HG03159 (cell line): Measurements from ENCODE around the gene CCDC138.

Experiments
- ATAC-seq: cut with Tn5 transposase; IDR thresholded peaks from one replicate; pipeline ENCODE4 v1.9.1; 2021; ENCODE audit warnings: mild to moderate bottlenecking, moderate library complexity; ENCODE audit not compliant: unreplicated experiment

The CCDC138 gene

DNA sequence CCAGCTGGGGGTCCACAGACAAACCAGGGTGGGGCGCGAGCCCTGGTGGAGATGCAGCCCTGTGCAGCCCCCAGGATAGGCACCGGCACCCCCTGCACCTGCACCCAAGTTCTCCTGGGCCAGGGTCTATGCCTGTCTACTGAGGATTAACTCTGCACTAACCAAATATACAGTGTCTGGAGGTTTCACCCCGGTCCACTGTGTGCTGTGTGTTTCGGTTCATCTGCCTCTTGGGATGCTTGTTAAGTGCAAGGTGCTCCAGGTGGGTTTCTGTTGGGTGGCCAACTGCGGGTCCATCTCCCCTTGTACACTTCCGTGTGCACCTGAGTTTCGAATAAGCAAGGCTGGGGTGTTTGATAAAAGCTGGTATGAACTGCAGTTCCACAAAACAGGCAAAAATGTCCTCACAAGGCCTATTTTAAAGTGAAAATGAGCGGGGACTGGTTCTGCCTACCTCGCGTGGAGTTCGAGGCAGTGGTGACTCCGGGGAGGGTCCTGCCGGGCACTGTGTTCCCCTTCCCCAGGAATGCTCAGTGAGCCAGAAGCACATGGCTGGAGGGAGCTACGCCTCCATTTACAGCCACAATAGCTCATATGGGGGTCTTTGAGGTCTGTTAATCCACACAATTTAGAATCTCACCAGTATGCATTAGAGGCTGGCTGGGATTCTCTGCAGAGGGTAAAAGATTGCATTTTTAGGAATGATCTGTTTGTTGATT lies 131.7 kb downstream of the CCDC138 start:
- ATAC-seq, result no peak

DNA sequence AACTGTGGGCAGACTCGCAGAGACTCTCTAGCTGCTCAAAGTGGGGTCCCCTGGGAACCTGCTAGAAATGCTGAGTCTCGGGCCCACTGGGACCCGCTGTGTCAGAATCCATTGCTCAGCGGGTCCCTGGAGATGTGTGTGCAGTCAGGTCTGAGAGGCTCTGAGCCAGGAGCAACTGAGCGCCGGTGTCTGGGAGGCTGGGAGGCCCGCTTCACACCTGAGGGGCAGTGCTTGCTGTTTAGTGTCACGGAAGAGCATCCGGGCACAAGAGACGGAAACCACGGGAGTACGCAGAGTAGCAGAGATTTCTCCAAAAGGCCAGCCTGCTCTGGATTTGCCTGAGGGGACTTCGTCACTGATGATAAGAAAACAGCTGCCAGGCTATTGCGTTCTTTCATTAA lies 132.4 kb downstream of the CCDC138 start:
- ATAC-seq, result no peak

DNA sequence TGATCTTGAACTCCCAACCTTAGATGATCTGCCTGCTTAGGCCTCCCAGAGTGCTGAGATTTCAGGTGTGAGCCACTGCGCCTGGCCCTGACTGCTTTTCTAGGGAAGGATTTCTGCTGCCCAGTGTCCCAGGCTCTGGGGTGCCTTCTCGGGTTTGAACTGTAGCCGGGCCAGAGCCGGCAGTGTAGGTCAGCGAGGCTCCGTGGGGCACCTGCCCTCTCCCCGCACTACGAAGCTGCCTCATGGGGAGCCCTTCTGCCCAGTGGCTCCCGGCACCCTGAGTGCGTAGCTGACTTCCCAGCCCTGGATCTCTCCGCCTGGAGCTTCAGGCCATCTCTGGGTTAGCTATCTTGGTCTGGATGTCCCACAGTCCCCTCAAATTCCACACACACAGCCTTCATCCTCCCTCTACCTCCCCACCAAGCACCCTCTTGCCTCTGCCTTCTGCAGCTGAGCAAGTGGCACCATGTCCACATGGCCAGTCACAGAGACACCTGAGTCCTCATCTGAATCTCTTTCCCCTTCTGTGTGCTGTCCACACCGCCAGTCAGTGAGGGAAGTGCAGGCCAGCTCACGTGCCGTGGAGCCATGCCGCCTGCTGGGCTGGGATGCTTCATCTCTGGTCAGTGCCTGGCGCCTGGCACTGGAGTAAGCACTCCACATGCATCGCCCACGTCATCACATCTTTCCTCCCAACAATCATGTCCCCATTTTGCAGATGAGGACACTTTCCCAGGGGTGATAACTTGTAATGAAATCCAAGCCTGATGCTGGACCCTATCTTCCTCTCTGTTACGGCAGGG lies 133.2 kb downstream of the CCDC138 start:
- no peak for ATAC-seq

DNA sequence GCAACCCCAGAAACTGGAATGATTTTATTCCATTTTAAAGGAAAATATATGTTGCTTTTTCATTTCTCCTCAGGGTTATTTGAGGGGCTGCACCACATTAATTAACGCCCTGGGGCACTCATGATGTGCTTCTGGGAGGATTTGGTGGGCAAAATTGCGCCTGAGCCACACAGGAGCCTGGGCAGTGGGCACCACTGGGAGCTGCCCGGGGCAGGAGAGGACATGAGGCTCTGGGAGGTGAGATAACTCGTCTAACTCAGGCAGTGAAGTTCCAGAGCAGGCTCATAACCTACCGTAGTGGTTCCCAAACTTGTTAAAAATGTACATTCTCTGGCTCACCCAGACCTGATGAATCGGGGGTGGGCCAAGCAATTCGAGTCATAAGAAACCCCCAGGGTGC lies 134.1 kb downstream of the CCDC138 start:
- no peak for ATAC-seq

DNA sequence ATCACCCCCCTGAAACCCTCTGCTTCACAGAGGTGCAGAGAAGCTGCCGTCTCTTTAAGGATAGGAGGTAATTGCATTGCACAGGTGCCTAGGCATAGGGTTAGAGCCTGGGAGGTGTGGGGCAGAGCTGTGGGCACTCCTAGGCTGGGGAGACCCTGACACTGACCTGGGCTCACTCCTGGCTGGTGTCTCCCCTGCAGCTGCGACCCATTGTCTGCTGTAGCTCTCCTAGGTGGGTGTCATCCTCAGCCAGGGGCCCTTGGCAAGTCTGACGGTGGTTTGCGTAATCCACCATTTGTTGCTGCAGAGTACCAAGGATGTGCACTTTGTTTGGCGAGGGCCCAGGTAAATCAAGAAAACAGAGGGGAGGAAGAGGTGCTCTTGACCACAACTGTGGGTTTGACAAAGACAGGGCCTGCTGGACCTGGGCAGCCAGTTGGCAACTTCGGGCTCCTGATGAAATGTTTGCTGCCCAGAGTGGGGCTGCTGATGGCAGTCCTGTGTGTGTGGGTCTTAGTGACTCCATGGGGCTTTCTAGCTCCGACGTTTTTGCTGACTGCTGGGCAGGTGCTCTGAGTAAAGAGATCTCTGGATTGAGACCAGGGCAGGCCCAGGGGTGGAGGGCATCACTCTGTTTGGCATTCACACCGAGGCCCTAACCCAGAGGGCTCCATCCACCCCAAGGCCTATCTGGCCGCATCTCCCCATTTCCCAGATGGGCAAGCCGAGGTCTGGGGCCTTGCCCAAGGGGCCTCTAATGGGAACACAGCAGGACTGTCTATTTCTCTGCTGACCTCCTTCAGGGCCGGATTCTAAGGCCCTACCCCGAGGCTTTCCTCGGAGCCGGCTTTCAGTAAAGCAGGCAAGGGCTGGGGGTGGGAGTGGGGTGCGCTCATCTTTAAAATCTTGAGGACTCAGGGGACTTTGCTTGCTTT lies 134.8 kb downstream of the CCDC138 start:
- ATAC-seq, result no peak

DNA sequence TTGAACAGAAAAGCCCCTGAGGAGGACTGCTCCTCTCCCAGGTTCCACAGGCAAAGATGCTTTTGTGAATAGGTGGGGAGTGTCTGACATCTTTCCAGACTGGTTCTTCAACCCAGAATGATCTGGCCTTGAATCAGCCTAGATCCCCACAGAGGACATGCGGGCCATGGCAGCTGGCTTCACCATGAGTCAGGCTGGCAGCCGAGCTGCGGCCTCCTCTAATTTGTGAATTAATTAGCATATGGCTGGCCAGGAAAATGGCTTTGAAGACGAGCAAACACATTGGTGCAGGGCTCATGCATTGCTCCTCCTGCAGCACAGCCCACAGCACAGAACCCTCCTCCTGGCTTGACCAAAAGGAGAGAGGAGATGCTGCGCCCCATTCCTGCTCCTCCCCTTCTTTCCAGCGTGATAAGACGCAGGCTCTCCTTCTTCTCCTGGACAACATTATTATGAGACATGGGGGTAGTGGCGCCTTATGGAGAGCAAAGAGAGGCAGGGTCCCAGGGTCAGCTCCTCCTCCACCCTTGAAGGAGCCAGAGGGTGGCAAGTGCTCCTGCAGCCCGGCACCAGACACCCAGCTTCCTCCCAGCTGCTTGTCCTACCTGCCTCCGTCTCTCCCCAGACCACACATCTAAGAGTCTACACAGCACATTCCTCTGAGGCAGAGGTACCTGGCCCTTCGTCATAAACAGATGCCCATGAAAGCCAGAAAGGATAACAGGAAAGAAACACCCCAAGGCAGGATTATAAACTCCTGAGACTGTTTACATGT lies 135.8 kb downstream of the CCDC138 start:
- no peak for ATAC-seq

DNA sequence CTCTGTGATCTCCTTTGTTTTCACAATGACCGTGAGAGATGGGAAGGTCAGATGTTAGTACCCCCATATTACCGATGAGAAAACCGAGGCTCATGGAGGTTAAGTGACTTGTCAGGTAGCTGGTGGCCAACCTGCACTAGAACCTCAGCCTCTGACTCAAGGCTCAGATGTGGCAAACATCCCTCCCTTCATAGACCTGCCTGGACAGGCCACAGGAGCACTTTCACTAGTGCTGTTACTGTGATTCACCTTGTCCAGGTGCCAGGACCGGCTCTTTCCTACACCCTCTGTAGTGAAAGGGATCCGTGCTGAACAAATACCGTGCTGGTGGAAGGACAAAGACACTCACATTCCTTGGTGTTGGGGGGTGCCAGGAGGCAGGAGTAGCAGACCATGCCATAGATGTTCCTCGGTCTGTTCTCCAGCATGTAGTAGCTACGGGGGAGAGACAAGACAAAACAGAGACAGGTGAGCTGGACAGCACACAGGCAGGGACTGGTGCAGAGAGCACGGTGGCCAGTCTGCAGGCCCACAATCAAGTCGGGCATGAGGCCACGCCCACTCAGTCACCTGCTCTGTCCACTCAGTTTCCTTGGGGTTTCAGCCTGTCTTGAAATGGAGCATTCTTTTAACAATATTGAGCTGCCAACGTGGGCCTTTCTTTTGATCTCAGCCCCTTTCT lies 136.6 kb downstream of the CCDC138 start:
- ATAC-seq, result no peak

DNA sequence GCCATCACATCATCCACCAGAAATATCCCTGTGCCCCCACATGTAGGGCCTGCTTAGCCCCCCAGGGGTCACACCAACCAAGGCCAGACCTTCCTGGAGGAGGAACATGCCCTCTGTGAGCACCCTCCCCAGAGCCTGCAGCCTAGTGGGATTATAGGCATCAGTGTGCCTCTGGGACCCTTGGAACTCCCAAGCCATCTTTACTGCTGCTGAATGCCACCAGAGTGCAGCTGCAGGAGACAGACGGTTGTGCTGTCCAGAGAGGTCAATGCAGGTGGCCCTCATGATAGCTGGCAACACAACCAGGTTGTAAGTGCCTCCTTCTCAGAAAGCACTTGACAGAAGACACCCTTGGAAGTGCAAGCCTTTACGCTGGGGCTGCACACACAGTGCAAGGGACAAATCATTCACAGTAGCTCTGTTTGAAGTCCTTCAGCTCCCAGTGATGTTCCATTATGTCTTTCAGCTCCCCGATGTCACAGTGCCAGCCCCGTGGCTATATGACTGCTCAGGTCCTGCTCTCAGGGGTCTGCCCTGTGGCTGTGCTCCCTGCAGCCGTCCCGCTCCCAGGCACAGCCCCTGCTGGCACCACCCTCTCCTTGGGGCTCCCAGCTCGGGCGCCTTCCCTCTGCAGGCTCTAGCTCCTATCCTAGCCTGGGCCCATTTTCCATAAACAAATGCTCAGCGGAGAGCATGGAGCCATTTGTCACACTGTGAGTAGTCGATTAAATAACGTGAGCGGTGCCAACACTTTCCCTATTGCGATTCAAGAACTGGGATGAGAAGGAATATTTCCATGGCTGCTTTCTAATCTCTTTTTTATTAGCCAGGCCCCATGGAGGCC lies 137.4 kb downstream of the CCDC138 start:
- no peak for ATAC-seq

DNA sequence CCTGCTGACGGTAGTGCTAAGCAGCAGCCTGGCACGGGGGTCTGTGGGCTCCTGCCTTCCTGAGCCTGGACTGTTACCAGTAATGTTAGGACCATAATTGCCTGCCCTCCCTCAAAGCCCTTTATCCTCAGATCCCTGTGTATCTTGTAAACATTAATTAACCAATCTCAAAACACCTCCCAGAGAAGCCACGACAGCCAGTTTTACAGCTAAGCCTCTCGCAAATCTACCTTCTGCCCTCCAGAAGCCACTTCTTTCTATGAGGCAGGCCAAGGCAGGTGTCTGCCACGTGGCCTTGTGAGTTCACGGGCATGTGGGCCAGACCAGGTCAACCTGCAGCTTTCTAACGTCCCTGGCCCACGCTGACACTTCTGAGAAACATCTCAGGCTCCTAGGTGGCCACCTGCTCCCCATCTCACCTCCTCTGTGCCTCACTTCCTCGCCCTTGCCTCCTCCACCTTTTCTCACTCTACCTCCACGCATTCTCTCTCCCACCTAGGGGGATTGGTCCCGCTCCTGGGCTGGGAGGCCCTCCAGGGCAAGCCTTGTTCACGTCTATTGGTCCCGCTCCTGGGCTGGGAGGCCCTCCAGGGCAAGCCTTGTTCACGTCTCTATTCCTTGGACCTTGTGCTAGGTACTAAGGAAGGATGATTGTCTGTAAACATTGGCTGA lies 138.1 kb downstream of the CCDC138 start:
- ATAC-seq, result no peak

DNA sequence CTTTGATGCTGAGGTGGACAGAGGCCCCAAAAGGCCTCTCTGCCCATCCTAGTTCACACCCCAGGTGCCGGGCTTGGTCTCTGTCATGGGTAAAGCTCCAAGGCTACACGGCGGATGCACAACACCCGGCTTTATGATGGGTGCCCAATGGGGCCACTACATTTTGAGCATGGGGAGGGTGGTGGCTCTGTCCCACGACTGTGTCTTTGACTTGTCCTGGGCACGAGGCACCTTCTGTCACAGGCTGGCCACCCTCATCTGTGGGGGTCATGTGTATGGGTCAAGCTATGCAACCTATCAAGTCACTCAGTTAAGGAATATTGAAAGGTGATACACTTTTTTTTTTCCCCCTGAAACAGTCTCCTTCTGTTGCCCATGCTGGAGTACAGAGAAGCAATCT lies 138.7 kb downstream of the CCDC138 start:
- ATAC-seq, result no peak

DNA sequence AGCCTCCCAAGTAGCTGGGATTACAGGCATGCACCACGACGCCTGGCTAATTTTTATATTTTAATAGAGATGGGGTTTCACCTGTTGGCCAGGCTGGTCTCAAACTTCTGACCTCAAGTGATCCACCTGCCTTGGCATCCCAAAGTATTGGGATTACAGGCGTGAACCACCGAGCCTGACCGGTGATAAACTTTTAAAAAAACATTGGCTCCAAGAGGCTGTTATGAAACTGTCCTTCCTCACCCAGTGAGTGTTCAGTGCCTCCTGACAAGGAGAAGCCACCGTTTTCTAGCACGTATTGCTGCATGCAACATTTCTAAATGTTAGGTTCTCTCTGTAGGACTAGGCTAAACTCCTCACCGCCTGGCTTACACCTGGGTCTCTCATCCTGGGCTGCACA lies 139.2 kb downstream of the CCDC138 start:
- ATAC-seq, result no peak
